Measurements from ENCODE around the gene ASCL4. TPM values are rescaled to one million over a fixed set of nuclear protein-coding genes. Genes with fewer than 3 reads are reported as not detected.

The ASCL4 gene
- total RNA-seq, 1 donor from 2014 or later: not detected

DNA sequence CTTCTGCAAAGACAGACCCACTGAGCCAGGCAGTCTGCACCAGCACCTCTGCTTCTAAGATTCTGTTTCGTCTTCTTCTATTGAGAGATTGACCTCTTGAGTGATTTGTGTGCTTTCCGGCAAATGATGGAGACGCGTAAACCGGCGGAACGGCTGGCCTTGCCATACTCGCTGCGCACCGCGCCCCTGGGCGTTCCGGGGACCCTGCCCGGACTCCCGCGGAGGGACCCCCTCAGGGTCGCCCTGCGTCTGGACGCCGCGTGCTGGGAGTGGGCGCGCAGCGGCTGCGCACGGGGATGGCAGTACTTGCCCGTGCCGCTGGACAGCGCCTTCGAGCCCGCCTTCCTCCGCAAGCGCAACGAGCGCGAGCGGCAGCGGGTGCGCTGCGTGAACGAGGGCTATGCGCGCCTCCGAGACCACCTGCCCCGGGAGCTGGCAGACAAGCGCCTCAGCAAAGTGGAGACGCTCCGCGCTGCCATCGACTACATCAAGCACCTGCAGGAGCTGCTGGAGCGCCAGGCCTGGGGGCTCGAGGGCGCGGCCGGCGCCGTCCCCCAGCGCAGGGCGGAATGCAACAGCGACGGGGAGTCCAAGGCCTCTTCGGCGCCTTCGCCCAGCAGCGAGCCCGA lies 703 bp downstream of the ASCL4 start:
- peaks cover 6% of the 10 kb centered on the region for H3K4me1 ChIP-seq
- no peaks in the 10 kb centered on the region for H3K36me3 ChIP-seq
- Mint-ChIP-seq H3K27me3 (ENCODE audit: insufficient read depth, low read depth) (peaks cover 65% of the 10 kb centered on the region), H3K36me3 (no peaks in the 10 kb centered on the region), H3K4me1 (peaks cover 4% of the 10 kb centered on the region), H3K9me3 (no peaks in the 10 kb centered on the region), H3K27ac (no peak overlapping the region), H3K4me3 (peak overlapping the region; percentile 78)
- H3K27ac ChIP-seq: no peak overlapping the region
- peaks cover 9% of the 10 kb centered on the region for H3F3A ChIP-seq (ENCODE audit: low read depth)
- H3K9me3 ChIP-seq (ENCODE audit: low read depth): no peaks in the 10 kb centered on the region
- peaks cover 17% of the 10 kb centered on the region for H4K20me1 ChIP-seq (ENCODE audit: low read depth)
- peak; percentile 91 for DNase-seq (ENCODE audit: low spot score)
- peak overlapping the region; percentile 53 for H3K4me3 ChIP-seq
- H3K9ac ChIP-seq: no peak overlapping the region
- peak; percentile 76 for TF ChIP-seq EZH2phosphoT487 (IDR thresholded peaks at IDR 0.05)
- TF ChIP-seq EZH2 (IDR thresholded peaks at IDR 0.05): peak; percentile 79
- TF ChIP-seq, protein P1, sequence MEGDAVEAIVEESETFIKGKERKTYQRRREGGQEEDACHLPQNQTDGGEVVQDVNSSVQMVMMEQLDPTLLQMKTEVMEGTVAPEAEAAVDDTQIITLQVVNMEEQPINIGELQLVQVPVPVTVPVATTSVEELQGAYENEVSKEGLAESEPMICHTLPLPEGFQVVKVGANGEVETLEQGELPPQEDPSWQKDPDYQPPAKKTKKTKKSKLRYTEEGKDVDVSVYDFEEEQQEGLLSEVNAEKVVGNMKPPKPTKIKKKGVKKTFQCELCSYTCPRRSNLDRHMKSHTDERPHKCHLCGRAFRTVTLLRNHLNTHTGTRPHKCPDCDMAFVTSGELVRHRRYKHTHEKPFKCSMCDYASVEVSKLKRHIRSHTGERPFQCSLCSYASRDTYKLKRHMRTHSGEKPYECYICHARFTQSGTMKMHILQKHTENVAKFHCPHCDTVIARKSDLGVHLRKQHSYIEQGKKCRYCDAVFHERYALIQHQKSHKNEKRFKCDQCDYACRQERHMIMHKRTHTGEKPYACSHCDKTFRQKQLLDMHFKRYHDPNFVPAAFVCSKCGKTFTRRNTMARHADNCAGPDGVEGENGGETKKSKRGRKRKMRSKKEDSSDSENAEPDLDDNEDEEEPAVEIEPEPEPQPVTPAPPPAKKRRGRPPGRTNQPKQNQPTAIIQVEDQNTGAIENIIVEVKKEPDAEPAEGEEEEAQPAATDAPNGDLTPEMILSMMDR (IDR thresholded peaks at IDR 0.05): peak; percentile 52
- H3K4me2 ChIP-seq: peak overlapping the region; percentile 94
- no peaks in the 10 kb centered on the region for H3K79me2 ChIP-seq (ENCODE audit: low read depth)
- peaks cover 100% of the 10 kb centered on the region for H3K27me3 ChIP-seq
- H2AFZ ChIP-seq (replicated peaks): peak overlapping the region; percentile 79

DNA sequence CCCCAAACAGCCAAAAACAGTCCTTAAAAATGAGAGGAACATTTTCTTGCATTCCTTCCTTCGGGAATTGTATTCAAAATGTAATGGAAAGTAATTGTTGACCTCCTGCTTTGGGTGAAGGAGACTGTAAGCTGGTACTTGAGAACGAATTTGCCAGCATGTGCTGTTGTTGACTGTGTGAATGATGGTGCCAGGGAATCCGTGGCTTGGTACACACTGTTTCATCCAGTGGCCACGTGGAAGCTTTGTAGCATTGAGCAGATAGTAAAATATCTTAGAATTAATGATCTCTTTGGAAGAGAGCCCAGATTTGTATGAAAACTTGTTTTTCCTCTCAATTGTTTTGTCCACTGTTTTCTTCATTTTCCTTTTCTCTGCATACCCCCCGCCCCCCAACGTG lies 1.7 kb downstream of the ASCL4 start:
- H4K20me1 ChIP-seq (ENCODE audit: low read depth): peaks cover 17% of the 10 kb centered on the region
- peaks cover 98% of the 10 kb centered on the region for H3K27me3 ChIP-seq
- Mint-ChIP-seq H3K36me3 (no peaks in the 10 kb centered on the region), H3K27me3 (ENCODE audit: insufficient read depth, low read depth) (peaks cover 58% of the 10 kb centered on the region), H3K4me3 (peak overlapping the region; percentile 68), H3K9me3 (no peaks in the 10 kb centered on the region), H3K4me1 (peaks cover 4% of the 10 kb centered on the region), H3K27ac (no peak overlapping the region)
- no peak overlapping the region for H3K4me3 ChIP-seq
- peaks cover 9% of the 10 kb centered on the region for H3F3A ChIP-seq (ENCODE audit: low read depth)
- H3K4me1 ChIP-seq: peaks cover 6% of the 10 kb centered on the region
- no peaks in the 10 kb centered on the region for H3K79me2 ChIP-seq (ENCODE audit: low read depth)
- TF ChIP-seq, protein P1 (IDR thresholded peaks at IDR 0.05): no peak
- TF ChIP-seq EZH2 (IDR thresholded peaks at IDR 0.05): no peak
- TF ChIP-seq EZH2phosphoT487 (IDR thresholded peaks at IDR 0.05): no peak
- no peak overlapping the region for H3K9ac ChIP-seq
- no peak overlapping the region for H2AFZ ChIP-seq (replicated peaks)
- H3K4me2 ChIP-seq: peak overlapping the region; percentile 94
- no peaks in the 10 kb centered on the region for H3K36me3 ChIP-seq
- no peaks in the 10 kb centered on the region for H3K9me3 ChIP-seq (ENCODE audit: low read depth)
- no peak overlapping the region for H3K27ac ChIP-seq
- DNase-seq (ENCODE audit: low spot score): no peak

DNA sequence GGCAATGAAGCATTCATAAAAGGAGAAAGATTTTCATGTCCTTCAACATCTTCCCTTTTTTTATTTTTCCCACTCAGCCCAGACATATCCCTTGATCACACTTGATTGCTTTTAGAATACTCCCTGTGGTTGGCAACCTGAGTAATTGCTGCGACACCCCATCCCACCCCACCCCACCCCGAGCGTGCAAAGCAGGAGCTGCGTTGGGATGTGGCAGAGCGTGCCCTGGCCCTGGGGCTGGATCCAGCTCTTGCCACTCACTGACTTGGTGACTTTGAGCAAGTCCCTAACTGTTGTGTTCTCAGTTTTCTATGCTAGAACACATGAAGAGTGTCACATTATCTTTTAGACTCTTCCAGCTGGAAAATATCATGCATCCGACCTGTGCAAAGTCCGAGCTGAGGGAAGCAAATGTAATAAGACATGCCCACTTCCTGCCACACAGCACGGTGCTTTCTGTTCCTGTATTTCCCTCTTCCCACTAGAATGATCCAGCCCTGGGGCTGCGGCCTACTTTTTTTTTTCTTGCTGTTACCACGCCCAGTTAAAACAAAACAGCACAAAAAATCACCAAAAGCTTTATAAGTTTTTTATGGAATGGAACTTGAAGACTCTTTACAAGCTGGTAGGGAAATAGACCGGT lies 4.0 kb downstream of the ASCL4 start:
- Histone ChIP-seq H3K36me3 (no peaks in the 10 kb centered on the region), H3K27me3 (peaks cover 81% of the 10 kb centered on the region), H3K9ac (no peak overlapping the region), H3K79me2 (ENCODE audit: low read depth) (no peaks in the 10 kb centered on the region), H3K4me2 (no peak overlapping the region), H4K20me1 (ENCODE audit: low read depth) (peaks cover 16% of the 10 kb centered on the region), H3K4me3 (no peak overlapping the region), H3K9me3 (ENCODE audit: low read depth) (no peaks in the 10 kb centered on the region), H2AFZ (replicated peaks) (no peak overlapping the region), H3F3A (ENCODE audit: low read depth) (peaks cover 9% of the 10 kb centered on the region), H3K27ac (no peak overlapping the region), H3K4me1 (peaks cover 6% of the 10 kb centered on the region)
- Mint-ChIP-seq H3K27me3 (ENCODE audit: insufficient read depth, low read depth) (peaks cover 52% of the 10 kb centered on the region), H3K27ac (no peak overlapping the region), H3K4me1 (peaks cover 4% of the 10 kb centered on the region), H3K4me3 (no peak overlapping the region), H3K9me3 (no peaks in the 10 kb centered on the region), H3K36me3 (no peaks in the 10 kb centered on the region)
- no peak for TF ChIP-seq EZH2phosphoT487 (IDR thresholded peaks at IDR 0.05)
- no peak for TF ChIP-seq EZH2 (IDR thresholded peaks at IDR 0.05)
- TF ChIP-seq, protein P1 (IDR thresholded peaks at IDR 0.05): no peak
- no peak for DNase-seq (ENCODE audit: low spot score)
